CD4-positive, alpha-beta T cell treated with Interleukin-10 for 1 hour (primary cell): ENCODE measurements around the gene TFAP2B.

Experiments used
- DNase-seq: peaks from one replicate; pipeline ENCODE4 v3.0.0-alpha.2; 2020

Gene TFAP2B

GRCh38 chr6:50849796-50850180 lies 31.1 kb downstream of the TFAP2B start:
- DNase-seq = no peak

- no peak for DNase-seq
These were observed 31.8 kb downstream of the TFAP2B start for GRCh38 chr6:50850223-50851048.

GRCh38 chr6:50851049-50851845 lies 32.6 kb downstream of the TFAP2B start:
- no peak for DNase-seq

GRCh38 chr6:50853939-50854338 lies 35.3 kb downstream of the TFAP2B start:
- no peak for DNase-seq

- DNase-seq = no peak
These were observed 43.0 kb downstream of the TFAP2B start for GRCh38 chr6:50861692-50862091.

GRCh38 chr6:50862176-50862575 lies 43.5 kb downstream of the TFAP2B start:
- DNase-seq = no peak

DNA sequence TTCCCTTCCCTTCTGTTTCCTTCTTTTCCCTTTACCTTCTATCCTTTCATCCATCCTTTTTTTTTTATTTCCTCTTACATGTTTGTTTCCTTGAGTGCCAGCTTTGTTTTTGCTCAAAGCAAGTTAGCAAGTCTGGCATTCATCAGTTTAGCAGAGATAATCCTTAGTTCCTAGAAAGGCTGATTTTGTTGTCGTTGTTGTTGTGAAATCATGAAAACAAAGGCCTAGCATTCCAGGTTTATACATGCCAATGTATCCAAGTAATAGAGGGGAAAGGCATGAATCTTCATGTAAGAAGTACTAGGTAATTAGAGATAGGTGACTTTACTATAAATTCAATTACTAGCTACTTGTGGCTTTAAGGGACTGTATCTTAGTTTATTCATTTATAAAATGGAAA lies 45.9 kb downstream of the TFAP2B start:
- DNase-seq = no peak

DNA sequence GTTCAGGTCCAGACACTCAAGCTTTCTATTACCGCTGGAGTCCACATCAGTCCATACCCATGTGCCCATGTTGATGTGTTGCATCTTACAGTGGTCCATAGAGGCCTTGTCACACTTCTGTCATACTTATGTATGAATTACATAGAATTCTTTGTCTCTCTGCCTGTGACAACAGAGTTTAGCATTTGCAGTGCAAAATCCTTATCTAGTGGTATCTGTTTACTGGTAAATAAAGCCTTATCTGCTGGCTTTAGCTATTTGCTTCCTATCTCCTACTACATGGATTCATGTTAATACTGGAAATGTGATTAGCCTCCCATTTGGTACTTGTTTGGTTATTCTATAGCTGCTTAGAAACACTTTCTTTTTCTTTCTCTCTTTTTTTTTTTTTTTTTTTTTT lies 49.8 kb downstream of the TFAP2B start:
- DNase-seq = no peak

DNA sequence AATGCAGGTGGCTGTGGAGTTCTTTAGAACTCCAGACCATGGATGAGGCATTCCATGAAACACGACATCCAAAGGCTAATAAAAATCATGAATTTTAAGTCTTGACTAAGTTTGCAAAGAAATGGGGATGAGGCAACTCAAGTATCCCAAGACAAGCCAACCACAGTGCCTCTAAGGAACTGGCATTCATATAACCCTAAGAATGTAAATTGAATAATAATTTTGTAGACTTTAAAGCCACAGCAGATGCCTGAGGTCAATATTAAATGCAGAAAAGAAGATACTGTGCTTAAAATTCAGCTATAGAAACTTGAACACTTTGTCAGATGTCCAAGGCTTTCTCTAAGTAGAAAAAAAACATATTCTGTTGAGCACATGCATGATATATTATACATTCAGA lies 54.5 kb downstream of the TFAP2B start:
- DNase-seq = no peak

DNA sequence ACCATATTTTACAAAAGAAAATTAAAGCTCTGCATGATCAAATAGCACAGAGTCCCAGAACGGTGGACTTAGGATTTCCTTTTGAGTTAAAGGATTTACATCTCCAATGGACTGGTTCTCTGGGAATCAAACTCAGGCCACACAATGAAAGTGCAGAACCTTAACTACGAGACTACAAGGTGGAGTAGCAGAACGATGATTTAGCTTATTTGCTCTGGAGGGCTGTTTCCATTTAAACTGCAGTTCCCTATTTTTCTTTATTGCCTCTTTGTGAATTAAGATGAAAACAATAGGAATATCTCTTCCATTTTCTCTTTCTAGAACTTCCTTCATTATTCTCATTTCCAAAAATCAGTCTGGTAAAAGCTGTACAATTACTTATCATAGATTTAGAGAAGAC lies 65.7 kb downstream of the TFAP2B start:
- no peak for DNase-seq

GRCh38 chr6:50887112-50887511 lies 68.4 kb downstream of the TFAP2B start:
- no peak for DNase-seq

DNA sequence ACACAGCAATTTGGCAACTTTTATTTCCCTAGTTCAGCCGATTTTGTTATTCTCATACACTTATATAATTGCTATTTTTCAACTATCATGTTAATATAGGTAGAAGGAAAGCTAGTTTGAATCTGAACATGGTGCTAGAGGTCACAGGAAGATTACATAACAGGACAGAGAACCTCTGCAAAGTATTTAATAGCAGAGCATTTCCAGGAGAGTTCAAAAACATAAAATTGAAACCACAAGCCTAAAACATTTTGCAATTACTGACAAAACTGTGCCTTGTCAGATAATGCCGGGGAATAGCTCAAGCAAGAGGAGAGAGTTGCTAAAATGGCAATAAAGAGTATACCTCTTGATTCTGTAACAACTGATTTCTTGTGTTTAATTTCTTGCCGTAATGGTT lies 70.8 kb downstream of the TFAP2B start:
- no peak for DNase-seq

- DNase-seq = no peak
These were observed 71.3 kb downstream of the TFAP2B start for GRCh38 chr6:50889935-50890334.

DNA sequence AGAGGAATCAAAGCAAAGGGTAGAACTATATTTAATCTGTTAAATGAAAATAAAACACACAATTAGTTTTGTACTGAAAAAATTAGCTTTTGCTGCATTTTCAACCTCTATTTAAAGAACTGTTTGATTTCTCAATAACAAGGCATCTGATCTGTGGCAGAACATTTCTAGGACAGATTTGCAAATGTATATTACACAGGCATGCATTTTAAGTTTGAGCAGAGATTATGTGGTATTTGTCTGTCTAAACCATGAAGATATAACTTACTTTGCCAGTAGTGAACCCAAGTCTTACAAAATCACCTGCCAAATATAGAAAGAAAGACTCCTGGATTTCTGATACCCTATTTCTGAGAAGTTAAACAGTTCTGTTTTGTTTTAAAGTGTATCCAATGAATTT lies 71.9 kb downstream of the TFAP2B start:
- DNase-seq = no peak

DNA sequence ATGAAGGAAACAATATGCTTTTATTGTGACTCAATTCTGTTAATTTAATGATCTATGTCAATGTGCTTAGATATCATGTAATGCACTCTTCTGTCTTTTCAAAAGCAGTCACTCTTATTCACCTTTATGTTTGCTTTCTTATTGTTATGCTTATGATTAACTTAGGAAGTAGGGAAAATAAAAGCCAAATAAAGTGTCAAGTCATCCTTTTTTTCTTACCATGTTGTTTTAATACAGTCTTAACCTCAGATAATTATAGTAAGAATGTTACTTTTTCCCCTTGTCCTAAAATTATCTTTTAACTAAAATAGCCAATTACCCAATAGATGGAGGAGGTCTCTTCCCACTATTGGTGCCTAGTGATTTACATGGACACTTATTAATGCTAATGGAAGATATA lies 72.6 kb downstream of the TFAP2B start:
- no peak for DNase-seq
